ENCODE measurements around the gene FAAH2.

GRCh38 chrX:57417827-57418226 is 131.3 kb downstream of the FAAH2 start:
- no peak for TF ChIP-seq POLR2A (IDR thresholded peaks at IDR 0.05)
- TF ChIP-seq CTCF (IDR thresholded peaks at IDR 0.05) = no peak

Measured in ovary (tissue), 3 donors.